GM10266 (cell line): Measurements from ENCODE around the gene KDM1B.

ENCODE experiments used
- DNase-seq: peaks from one replicate; pipeline ENCODE4 v3.0.0; 2012; ENCODE audit errors: extremely low spot score
- CTCF ChIP-seq: IDR thresholded peaks from 2 replicates; pipeline ENCODE4 v1.5.1; 2012; ENCODE audit warnings: mild to moderate bottlenecking, low read depth; ENCODE audit not compliant: control insufficient read depth, insufficient read depth; ENCODE audit errors: missing control alignments

Gene KDM1B

DNA sequence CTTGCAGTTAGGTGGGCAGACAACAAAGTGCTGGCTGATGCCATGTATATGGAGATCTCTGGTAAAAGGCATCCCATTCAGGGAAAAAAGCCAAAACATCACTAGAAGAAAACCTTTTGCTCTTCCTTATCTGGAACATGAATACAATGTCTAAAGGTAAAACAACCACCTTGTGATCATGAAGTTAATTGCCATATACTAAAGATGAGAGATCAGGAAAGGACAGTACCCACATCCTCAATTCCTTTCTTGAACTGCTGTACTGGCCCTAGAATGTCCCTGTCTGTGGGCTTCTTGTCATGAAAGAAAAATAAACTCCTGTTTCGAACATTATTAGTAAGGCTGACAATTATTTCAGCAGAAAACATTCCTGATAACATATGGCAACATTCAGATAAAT lies 89.9 kb downstream of the KDM1B start:
- TF ChIP-seq CTCF: no peak

GRCh38 chr6:18245642-18246041 lies 90.4 kb downstream of the KDM1B start:
- no peak for DNase-seq
- TF ChIP-seq CTCF: no peak

More for the DNA sequence above, 89.9 kb downstream of the KDM1B start:
- DNase-seq: no peak

DNA sequence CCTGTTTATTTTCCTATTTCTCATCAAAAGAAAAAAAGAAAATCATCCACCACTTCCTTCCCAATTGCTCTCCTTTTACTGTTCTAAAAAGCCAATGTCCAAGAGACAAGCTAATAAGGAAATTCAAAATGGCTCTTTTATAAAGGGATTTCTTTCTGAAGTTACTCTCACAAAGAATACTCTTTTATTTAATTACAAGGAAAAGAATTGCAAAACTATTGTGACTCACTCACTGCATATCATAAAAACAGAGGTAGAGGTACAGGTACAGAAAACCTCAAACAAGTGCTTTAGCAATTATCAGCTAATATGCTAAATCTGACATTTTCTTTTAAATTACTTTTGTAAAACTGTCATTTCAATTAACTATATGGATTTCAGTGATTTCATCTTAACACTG lies 91.0 kb downstream of the KDM1B start:
- DNase-seq: no peak
- TF ChIP-seq CTCF: no peak

DNA sequence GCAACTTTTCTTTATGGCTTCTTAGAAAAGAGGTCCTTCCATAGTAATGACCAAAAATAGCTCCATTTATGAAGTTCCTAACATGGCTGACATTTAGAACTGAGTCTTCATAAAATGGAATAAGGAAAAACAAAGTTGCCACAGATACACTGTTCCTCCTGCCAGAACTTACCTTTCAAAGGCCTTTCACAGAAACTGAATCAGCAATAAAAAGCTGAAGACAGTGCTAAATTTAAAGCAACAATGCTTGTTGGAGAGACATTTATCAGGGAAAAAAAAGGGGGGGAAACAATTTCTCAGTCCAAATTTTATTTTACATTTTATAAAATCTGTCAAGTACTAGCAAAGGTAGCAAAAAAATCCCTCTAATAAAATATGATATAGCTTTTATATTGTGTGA lies 91.8 kb downstream of the KDM1B start:
- no peak for TF ChIP-seq CTCF
- DNase-seq: no peak

DNA sequence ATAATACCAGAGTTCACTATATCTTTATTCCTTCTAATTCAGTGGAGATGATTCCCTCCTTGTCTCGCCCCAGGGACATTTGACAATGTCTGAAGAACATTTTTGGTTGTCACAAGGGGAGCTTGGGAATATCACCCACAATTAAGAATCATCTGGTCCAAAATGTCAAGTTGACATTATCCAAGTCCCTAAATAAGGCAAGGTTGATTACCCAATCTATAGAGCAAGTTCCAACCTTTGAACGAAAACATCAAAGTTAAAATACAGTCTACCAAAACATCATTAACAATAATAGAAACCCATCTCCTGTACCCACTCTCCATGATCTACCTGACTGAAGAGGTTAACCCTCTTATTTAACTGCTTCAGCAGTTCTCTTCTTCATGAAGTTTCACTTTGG lies 93.5 kb downstream of the KDM1B start:
- DNase-seq: no peak
- TF ChIP-seq CTCF: no peak

GRCh38 chr6:18249271-18249670 lies 94.0 kb downstream of the KDM1B start:
- DNase-seq: no peak
- TF ChIP-seq CTCF: no peak

GRCh38 chr6:18253635-18254034 lies 98.4 kb downstream of the KDM1B start:
- no peak for TF ChIP-seq CTCF
- DNase-seq: no peak
